Mesothelial cell of epicardium (in vitro differentiated cells): ENCODE results near the gene NID2. TPM values are rescaled to one million over a fixed set of nuclear protein-coding genes. Genes with fewer than 3 reads are reported as not detected.

ENCODE experiments used
- DNase-seq, 2 experiments: peaks; one replicate each; pipeline ENCODE4 v3.0.0; 2021; ENCODE audit warnings: low spot score in 2 of 2; ENCODE audit not compliant: unreplicated experiment in 2 of 2
- H3K27ac Mint-ChIP-seq: 2 replicates; pipeline ENCODE4 v1.8.0; 2021; ENCODE audit warnings: mixed read lengths
- H3K27me3 Mint-ChIP-seq: 2 replicates; pipeline ENCODE4 v1.8.0; 2021; ENCODE audit warnings: low read depth, mixed read lengths
- H3K36me3 Mint-ChIP-seq: 2 replicates; pipeline ENCODE4 v1.8.0; 2021; ENCODE audit warnings: mixed read lengths
- H3K4me1 Mint-ChIP-seq: 2 replicates; pipeline ENCODE4 v1.8.0; 2021; ENCODE audit warnings: mixed read lengths
- H3K4me3 Mint-ChIP-seq: 2 replicates; pipeline ENCODE4 v1.8.0; 2021; ENCODE audit warnings: mild to moderate bottlenecking, moderate library complexity, mixed read lengths
- H3K9me3 Mint-ChIP-seq: 2 replicates; pipeline ENCODE4 v1.8.0; 2021; ENCODE audit warnings: mixed read lengths
- CTCF ChIP-seq: fragments of 200-600 bp; sonication (generic); IDR thresholded peaks from one replicate; pipeline ENCODE4 v1.5.0; 2021; ENCODE audit warnings: antibody characterized with exemption; ENCODE audit not compliant: unreplicated experiment
- total RNA-seq: library from RNA; stranded (reverse); gene quantifications from 3 replicates; pipeline ENCODE4 v1.2.1, GENCODE V29; 2021

Gene NID2
- total RNA-seq, 1 donor from 2014 or later, result 120 TPM

GRCh38 chr14:51960866-51961265 is 108.0 kb downstream of the NID2 start:
- Mint-ChIP-seq H3K4me3 (no peak overlapping the region), H3K4me1 (peaks cover 23% of the 10 kb centered on the region), H3K36me3 (peaks cover 31% of the 10 kb centered on the region), H3K9me3 (peaks cover 34% of the 10 kb centered on the region), H3K27me3 (peaks cover 12% of the 10 kb centered on the region), H3K27ac (no peak overlapping the region)
- TF ChIP-seq CTCF, result no peak
- no peak for DNase-seq

- Mint-ChIP-seq H3K27ac (no peak overlapping the region), H3K4me1 (peaks cover 23% of the 10 kb centered on the region), H3K4me3 (no peak overlapping the region), H3K27me3 (peaks cover 7% of the 10 kb centered on the region), H3K36me3 (peaks cover 31% of the 10 kb centered on the region), H3K9me3 (peaks cover 34% of the 10 kb centered on the region)
- DNase-seq, result no peak
- TF ChIP-seq CTCF, result no peak
These were observed 108.9 kb downstream of the NID2 start for GRCh38 chr14:51959928-51960327.

GRCh38 chr14:51957950-51958349 is 110.9 kb downstream of the NID2 start:
- peaks cover under 1% of the 10 kb centered on the region for H3K27me3 Mint-ChIP-seq
- no peak overlapping the region for H3K4me3 Mint-ChIP-seq
- H3K4me1 Mint-ChIP-seq, result peaks cover 11% of the 10 kb centered on the region
- no peak for DNase-seq
- no peak overlapping the region for H3K27ac Mint-ChIP-seq
- TF ChIP-seq CTCF, result no peak
- H3K36me3 Mint-ChIP-seq, result peaks cover 32% of the 10 kb centered on the region
- peaks cover 34% of the 10 kb centered on the region for H3K9me3 Mint-ChIP-seq

Other genes with a start within 250 kb of the NID2 start
- 47.2 to 56.2 TPM (median 52.4 TPM) in 3 replicates for gene GNG2, start 208.4 kb downstream of the NID2 start, total RNA-seq
- gene RTRAF, start 79.5 kb downstream of the NID2 start, total RNA-seq, result 183 to 197 TPM (median 193 TPM) in 3 replicates
- gene PTGDR, start 198.6 kb upstream of the NID2 start, total RNA-seq, result 0.07 TPM in 1 of 3 replicates, not detected in the others
- 6.6 to 7.2 TPM (median 7.1 TPM) in 3 replicates for gene PTGER2, start 245.3 kb upstream of the NID2 start, total RNA-seq